Uterus (tissue), 4 donors: Measurements from ENCODE around the gene MYO16. TPM values are rescaled to one million over a fixed set of nuclear protein-coding genes. Genes with fewer than 3 reads are reported as not detected.

ENCODE experiments used
- DNase-seq, 2 donors: peaks; one replicate each; pipeline ENCODE4 v3.0.0-alpha.2; 2019 to 2020
- H3K27ac ChIP-seq, 2 donors: fragments of 200-600 bp; sonication (generic); 1 replicate in 1 of 2; 2 replicates in 1 of 2; pipeline ENCODE4 v1.5.1; 2016 to 2018
- H3K27me3 ChIP-seq, 2 donors: fragments of 200-600 bp; sonication (generic); one replicate each; pipeline ENCODE4 v1.5.1; 2018 to 2019; ENCODE audit warnings: control low read depth in 1 of 2
- H3K36me3 ChIP-seq, 2 donors: fragments of 200-600 bp; sonication (generic); one replicate each; pipeline ENCODE4 v1.5.1; 2019; ENCODE audit warnings: control low read depth in 1 of 2
- H3K4me1 ChIP-seq, 2 donors: fragments of 200-600 bp; sonication (generic); one replicate each; pipeline ENCODE4 v1.5.1; 2018 to 2019; ENCODE audit warnings: control low read depth in 1 of 2
- H3K4me3 ChIP-seq, 2 donors: fragments of 200-600 bp; sonication (generic); 1 replicate in 1 of 2; 2 replicates in 1 of 2; pipeline ENCODE4 v1.5.1; 2018 to 2019; ENCODE audit warnings: mild to moderate bottlenecking in 1 of 2
- H3K9me3 ChIP-seq, 2 donors: fragments of 200-600 bp; sonication (generic); one replicate each; pipeline ENCODE4 v1.5.1; 2019; ENCODE audit warnings: control low read depth in 1 of 2
- CTCF ChIP-seq, 4 experiments: fragments of 200-600 bp in 2 of 4; fragments of 450-650 bp in 2 of 4; sonication (generic) in 2 of 4; IDR thresholded peaks; one replicate each; pipeline ENCODE4 v1.5.1; 2016 to 2019; ENCODE audit warnings: antibody characterized with exemption in 4 of 4, mild to moderate bottlenecking in 2 of 4, moderate library complexity in 1 of 4
- POLR2A ChIP-seq, 2 donors: fragments of 450-650 bp; IDR thresholded peaks; one replicate each; pipeline ENCODE4 v1.6.1; 2016; ENCODE audit warnings: antibody characterized with exemption in 2 of 2, mild to moderate bottlenecking in 1 of 2, moderate library complexity in 1 of 2
- intact Hi-C: fragments of 100-400 bp; cut with DNase I; formaldehyde crosslinking; loops from one replicate; pipeline ENCODE4 v1.15.1; 2023; ENCODE audit warnings: low total_unique reads
- total RNA-seq, 4 donors: library from RNA; depleted of rRNA in 3 of 4; stranded (reverse); fragments of >200 nt in 3 of 4; gene quantifications; one replicate each; pipeline versions ENCODE4 v1.1.0 to v1.2.4, GENCODE V29; 2014 to 2023
- donor health status: DM: yes; HTN: yes; CAD: no.

MYO16 gene
- total RNA-seq, 4 donors from 2014 or later: 0.35 to 0.88 TPM; not detected in 2

- Histone ChIP-seq H3K36me3 (no peaks in the 10 kb centered on the region), H3K27ac (peak overlapping the region; percentile 75 to 89), H3K4me3 (no peak overlapping the region), H3K9me3 (no peaks in the 10 kb centered on the region), H3K4me1 (no peaks in the 10 kb centered on the region), H3K27me3 (no peaks in the 10 kb centered on the region)
- peak; percentile 84 to 90 for DNase-seq
- TF ChIP-seq POLR2A (IDR thresholded peaks at IDR 0.05): no peak
- TF ChIP-seq CTCF (IDR thresholded peaks at IDR 0.05): no peak
- intact Hi-C loops: no loop called here
These were observed 286.5 kb downstream of the MYO16 start for GRCh38 chr13:108915634-108916512.

- no peak overlapping the region for H3K4me3 ChIP-seq
- TF ChIP-seq POLR2A (IDR thresholded peaks at IDR 0.05) (no peak), CTCF (IDR thresholded peaks at IDR 0.05) (no peak)
- H3K27me3 ChIP-seq: no peaks in the 10 kb centered on the region
- H3K27ac ChIP-seq: peak overlapping the region in 1 of 2 donors; percentile 35
- H3K36me3 ChIP-seq: no peaks in the 10 kb centered on the region
- H3K4me1 ChIP-seq: no peaks in the 10 kb centered on the region
- no peaks in the 10 kb centered on the region for H3K9me3 ChIP-seq
- intact Hi-C loops: no loop called here
- no peak for DNase-seq
These were observed 288.2 kb downstream of the MYO16 start for GRCh38 chr13:108917581-108917980.

GRCh38 chr13:108919036-108919907 lies 289.9 kb downstream of the MYO16 start:
- H3K9me3 ChIP-seq: no peaks in the 10 kb centered on the region
- TF ChIP-seq CTCF (IDR thresholded peaks at IDR 0.05): no peak
- no peak for TF ChIP-seq POLR2A (IDR thresholded peaks at IDR 0.05)
- no peak overlapping the region for H3K4me3 ChIP-seq
- H3K27ac ChIP-seq: peak overlapping the region; percentile 41 to 54
- H3K36me3 ChIP-seq: no peaks in the 10 kb centered on the region
- DNase-seq: no peak
- intact Hi-C loops: no loop called here
- H3K27me3 ChIP-seq: no peaks in the 10 kb centered on the region
- no peaks in the 10 kb centered on the region for H3K4me1 ChIP-seq

- intact Hi-C loops: no loop called here
- Histone ChIP-seq H3K4me1 (no peaks in the 10 kb centered on the region), H3K27me3 (no peaks in the 10 kb centered on the region), H3K4me3 (no peak overlapping the region), H3K27ac (peak overlapping the region; percentile 41 to 54), H3K9me3 (no peaks in the 10 kb centered on the region), H3K36me3 (no peaks in the 10 kb centered on the region)
- no peak for TF ChIP-seq POLR2A (IDR thresholded peaks at IDR 0.05)
- TF ChIP-seq CTCF (IDR thresholded peaks at IDR 0.05): no peak
- no peak for DNase-seq
These were observed 290.7 kb downstream of the MYO16 start for GRCh38 chr13:108920137-108920536.

GRCh38 chr13:108921238-108921637 lies 291.8 kb downstream of the MYO16 start:
- Histone ChIP-seq H3K27ac (no peak overlapping the region), H3K36me3 (no peaks in the 10 kb centered on the region), H3K27me3 (no peaks in the 10 kb centered on the region), H3K9me3 (no peaks in the 10 kb centered on the region), H3K4me3 (no peak overlapping the region), H3K4me1 (no peaks in the 10 kb centered on the region)
- no peak for TF ChIP-seq CTCF (IDR thresholded peaks at IDR 0.05)
- TF ChIP-seq POLR2A (IDR thresholded peaks at IDR 0.05): no peak
- intact Hi-C loops: no loop called here
- no peak for DNase-seq
